ENCODE results near the gene RPS15A.
"Not testable (repeated sequence)": the region's sequence is repeated elsewhere in the genome, so short reads cannot be mapped to it uniquely, and the experiment has no call there.

RPS15A gene

GRCh38 chr16:18740027-18740426, 50.1 kb downstream of the RPS15A start:
- not testable (repeated sequence) for DNase-seq

GRCh38 chr16:18738768-18739167, 51.4 kb downstream of the RPS15A start:
- not testable (repeated sequence) for DNase-seq

- not testable (repeated sequence) for DNase-seq
Observed at GRCh38 chr16:18734279-18734678, 55.9 kb downstream of the RPS15A start.
